Testis (tissue), 3 donors: ENCODE measurements around the gene AGK. TPM values are rescaled to one million over a fixed set of nuclear protein-coding genes. Genes with fewer than 3 reads are reported as not detected.

Experiments
- DNase-seq: peaks from one replicate; pipeline ENCODE4 v3.0.0-alpha.2; 2019
- H3K27ac ChIP-seq, 2 donors: fragments of 200-600 bp; sonication (generic); one replicate each; pipeline ENCODE4 v1.5.1; 2019
- H3K27me3 ChIP-seq: fragments of 200-600 bp; sonication (generic); one replicate; pipeline ENCODE4 v1.5.1; 2019
- H3K36me3 ChIP-seq: fragments of 200-600 bp; sonication (generic); one replicate; pipeline ENCODE4 v1.5.1; 2017; ENCODE audit warnings: low read depth; ENCODE audit errors: missing control alignments
- H3K4me1 ChIP-seq: fragments of 200-600 bp; sonication (generic); one replicate; pipeline ENCODE4 v1.5.1; 2019
- H3K4me3 ChIP-seq, 2 donors: fragments of 200-600 bp; sonication (generic); one replicate each; pipeline ENCODE4 v1.5.1; 2017 to 2019
- H3K9me3 ChIP-seq: fragments of 200-600 bp; sonication (generic); one replicate; pipeline ENCODE4 v1.5.1; 2017
- POLR2A ChIP-seq: fragments of 450-650 bp; IDR thresholded peaks from one replicate; pipeline ENCODE4 v1.6.1; 2017; ENCODE audit warnings: antibody characterized with exemption, mild to moderate bottlenecking, moderate library complexity
- WGBS, 2 donors: methylation state at CpG; one replicate each; pipeline ENCODE4 v1.1.5; 2018; 5-methylcytosine and 5-hydroxymethylcytosine counted together
- intact Hi-C: fragments of 100-400 bp; cut with DNase I; formaldehyde crosslinking; loops from one replicate; pipeline ENCODE4 v1.15.1; 2023; ENCODE audit warnings: low total_unique reads
- polyA plus RNA-seq: library from polyadenylated mRNA; stranded (reverse); fragments of 350-450 nt; fragmentation: Illumina TruSeq; extraction: RNeasy Lipid Tissue Mini Kit (QIAGEN cat#74804); gene quantifications from one replicate; pipeline ENCODE4 v1.2.3, GENCODE V29; 2014; ENCODE audit warnings: low read depth, low replicate concordance; ENCODE audit not compliant: insufficient read depth
- total RNA-seq, 2 donors: library from RNA; depleted of rRNA; stranded (reverse); fragments of >200 nt; gene quantifications; one replicate each; pipeline ENCODE4 v1.2.3, GENCODE V29; 2016
- TF ChIP-seq, protein P1 (sequence below), 3 experiments: fragments of 450-650 bp in 2 of 3; fragments of 200-600 bp in 1 of 3; sonication (generic) in 1 of 3; IDR thresholded peaks; one replicate each; pipeline ENCODE4 v1.5.1; 2016 to 2019; ENCODE audit warnings: antibody characterized with exemption in 3 of 3, mild to moderate bottlenecking in 2 of 3, moderate library complexity in 1 of 3

AGK gene
- total and polyA plus RNA-seq, 3 donors from 2014 or later = 14.9 to 32.4 (median 25.1) TPM

DNA sequence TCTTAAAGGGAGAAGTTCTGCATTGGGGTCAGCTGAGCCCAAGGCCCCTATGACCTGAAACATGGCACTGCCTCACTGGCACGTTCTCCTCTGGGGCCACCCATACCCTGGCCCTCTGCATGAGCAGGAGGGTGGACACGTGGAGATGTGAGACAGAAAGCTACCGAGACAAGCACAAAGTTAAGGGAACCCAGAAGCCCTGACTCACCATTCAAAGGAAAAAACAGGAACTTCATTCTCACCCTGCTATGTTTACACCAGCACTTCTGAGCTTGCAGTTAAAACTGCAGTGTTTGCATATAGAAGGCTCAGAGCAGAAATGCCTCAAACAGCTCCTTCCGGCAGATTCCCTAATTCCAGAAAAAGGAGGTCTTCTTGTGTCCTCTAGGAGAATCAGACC is 109.0 kb downstream of the AGK start:
- Histone ChIP-seq H3K27ac (no peak overlapping the region), H3K27me3 (no peaks in the 10 kb centered on the region), H3K4me3 (no peak overlapping the region), H3K9me3 (no peaks in the 10 kb centered on the region), H3K4me1 (no peaks in the 10 kb centered on the region), H3K36me3 (no peaks in the 10 kb centered on the region)
- 75 to 76% methylated on average over 4 of the region's 4 CpGs for WGBS, 2 donors
- intact Hi-C loops = no loop called here
- TF ChIP-seq POLR2A = no peak
- DNase-seq = no peak

- 74 to 76% methylated on average over 6 of the region's 6 CpGs for WGBS, 2 donors
- no peaks in the 10 kb centered on the region for H3K9me3 ChIP-seq
- H3K36me3 ChIP-seq = no peaks in the 10 kb centered on the region
- intact Hi-C loops = no loop called here
- no peak overlapping the region for H3K27ac ChIP-seq
- no peak for DNase-seq
- TF ChIP-seq, protein P1, sequence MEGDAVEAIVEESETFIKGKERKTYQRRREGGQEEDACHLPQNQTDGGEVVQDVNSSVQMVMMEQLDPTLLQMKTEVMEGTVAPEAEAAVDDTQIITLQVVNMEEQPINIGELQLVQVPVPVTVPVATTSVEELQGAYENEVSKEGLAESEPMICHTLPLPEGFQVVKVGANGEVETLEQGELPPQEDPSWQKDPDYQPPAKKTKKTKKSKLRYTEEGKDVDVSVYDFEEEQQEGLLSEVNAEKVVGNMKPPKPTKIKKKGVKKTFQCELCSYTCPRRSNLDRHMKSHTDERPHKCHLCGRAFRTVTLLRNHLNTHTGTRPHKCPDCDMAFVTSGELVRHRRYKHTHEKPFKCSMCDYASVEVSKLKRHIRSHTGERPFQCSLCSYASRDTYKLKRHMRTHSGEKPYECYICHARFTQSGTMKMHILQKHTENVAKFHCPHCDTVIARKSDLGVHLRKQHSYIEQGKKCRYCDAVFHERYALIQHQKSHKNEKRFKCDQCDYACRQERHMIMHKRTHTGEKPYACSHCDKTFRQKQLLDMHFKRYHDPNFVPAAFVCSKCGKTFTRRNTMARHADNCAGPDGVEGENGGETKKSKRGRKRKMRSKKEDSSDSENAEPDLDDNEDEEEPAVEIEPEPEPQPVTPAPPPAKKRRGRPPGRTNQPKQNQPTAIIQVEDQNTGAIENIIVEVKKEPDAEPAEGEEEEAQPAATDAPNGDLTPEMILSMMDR (IDR thresholded peaks at IDR 0.05) = no peak
- no peak for TF ChIP-seq POLR2A
- no peaks in the 10 kb centered on the region for H3K27me3 ChIP-seq
- H3K4me1 ChIP-seq = no peaks in the 10 kb centered on the region
- H3K4me3 ChIP-seq = no peak overlapping the region
These were observed 112.1 kb downstream of the AGK start for GRCh38 chr7:141663081-141663849.

DNA sequence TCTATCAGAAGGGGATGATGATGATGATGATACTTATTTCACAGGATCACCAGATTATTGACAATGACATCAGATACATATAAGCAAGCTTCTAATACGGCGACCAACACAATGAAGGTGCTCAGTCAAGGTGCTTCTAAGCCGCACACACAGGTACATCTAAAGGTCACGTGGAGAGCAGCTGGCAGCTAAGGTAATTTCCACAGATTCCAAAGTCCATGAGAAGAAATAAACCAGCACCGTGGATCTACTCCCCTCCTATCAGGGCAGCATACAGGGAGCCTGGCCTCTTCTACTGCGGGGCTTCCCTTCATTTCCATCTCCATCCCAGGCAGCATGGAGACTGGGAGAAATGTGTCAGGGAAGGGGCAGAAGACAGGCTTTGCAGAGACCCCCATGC is 113.2 kb downstream of the AGK start:
- H3K36me3 ChIP-seq = no peaks in the 10 kb centered on the region
- no peaks in the 10 kb centered on the region for H3K9me3 ChIP-seq
- H3K27ac ChIP-seq = no peak overlapping the region
- DNase-seq = no peak
- H3K4me1 ChIP-seq = no peaks in the 10 kb centered on the region
- no peak for TF ChIP-seq POLR2A
- TF ChIP-seq, protein P1 (IDR thresholded peaks at IDR 0.05) = no peak
- 94 to 95% methylated on average over 6 of the region's 6 CpGs for WGBS, 2 donors
- no peak overlapping the region for H3K4me3 ChIP-seq
- no peaks in the 10 kb centered on the region for H3K27me3 ChIP-seq
- intact Hi-C loops = no loop called here

- no peak for TF ChIP-seq POLR2A
- TF ChIP-seq, protein P1 (IDR thresholded peaks at IDR 0.05) = no peak
- 80 to 85% methylated on average over 9 to 18 of the region's 18 CpGs for WGBS, 2 donors
- H3K27me3 ChIP-seq = no peaks in the 10 kb centered on the region
- intact Hi-C loops = no loop called here
- no peak overlapping the region for H3K27ac ChIP-seq
- no peak overlapping the region for H3K4me3 ChIP-seq
- no peak for DNase-seq
- no peaks in the 10 kb centered on the region for H3K36me3 ChIP-seq
- no peaks in the 10 kb centered on the region for H3K4me1 ChIP-seq
- H3K9me3 ChIP-seq = no peaks in the 10 kb centered on the region
These were observed 114.2 kb downstream of the AGK start for GRCh38 chr7:141665208-141666035.

DNA sequence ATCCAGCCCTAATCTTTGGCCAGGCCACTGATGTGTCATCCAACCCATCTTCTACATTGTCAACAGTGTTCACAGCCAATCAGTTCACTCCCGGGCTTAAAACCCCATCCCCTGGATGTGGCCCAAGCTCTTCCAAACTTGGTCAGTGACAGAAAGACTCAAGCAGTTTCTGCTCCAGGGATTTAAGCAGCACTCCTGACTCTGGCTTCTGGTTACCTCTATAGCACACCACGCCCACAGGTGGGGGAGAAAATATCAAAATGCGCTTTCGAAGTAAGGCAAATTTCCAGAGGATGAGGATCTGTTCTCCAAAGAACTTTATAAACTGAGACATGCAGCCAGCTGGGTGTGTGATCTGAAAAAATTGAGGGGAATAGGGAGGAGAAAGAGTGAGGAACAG is 114.9 kb downstream of the AGK start:
- no peaks in the 10 kb centered on the region for H3K9me3 ChIP-seq
- H3K27me3 ChIP-seq = no peaks in the 10 kb centered on the region
- WGBS, 2 donors = 86 to 90% methylated on average over 4 of the region's 4 CpGs
- no peaks in the 10 kb centered on the region for H3K36me3 ChIP-seq
- no peak for DNase-seq
- no peak overlapping the region for H3K27ac ChIP-seq
- intact Hi-C loops = no loop called here
- H3K4me3 ChIP-seq = no peak overlapping the region
- TF ChIP-seq, protein P1 (IDR thresholded peaks at IDR 0.05) = no peak
- no peaks in the 10 kb centered on the region for H3K4me1 ChIP-seq
